HepG2 (cell line): ENCODE results near the gene OGFOD3. TPM values are rescaled to one million over a fixed set of nuclear protein-coding genes. Genes with fewer than 3 reads are reported as not detected.

Experiments used
- ATAC-seq: fragments of 200-7000 bp; cut with Tn5 transposase; 3 replicates; pipeline ENCODE4 v1.9.1; 2020; ENCODE audit warnings: mild to moderate bottlenecking, moderate library complexity
- BruUV-seq: library from RNA; stranded (reverse); fragments of 400-500 nt; replicated peaks from 2 replicates; lab custom pipeline; 2021; lab: Mats Ljungman, UMichigan
- CTCF ChIA-PET: fragments of 300-600 bp; formaldehyde crosslinking; extraction: SDS; loops from one replicate; lab custom pipeline; 2021; ENCODE audit warnings: low total read pairs, inconsistent platforms, low intra/inter-chr PET ratio; lab: Yijun Ruan, JAX
- POLR2A ChIA-PET: fragments of 350-600 bp; sonication (Branson Sonifier 250); formaldehyde crosslinking; loops from one replicate; lab custom pipeline; 2020; ENCODE audit warnings: antibody characterized with exemption, inconsistent platforms; lab: Yijun Ruan, JAX
- DNase-seq: peaks from one replicate; pipeline ENCODE4 v3.0.0-alpha.2; 2015; ENCODE audit warnings: low spot score
- FAIRE-seq: peaks from 3 replicates; lab custom pipeline; 2011; peaks lifted over from hg19 to GRCh38; lab: Jason Lieb, UNC
- H2AFZ ChIP-seq: one replicate; pipeline ENCODE4 v1.6.1; 2011; ENCODE audit warnings: low read length, inconsistent platforms
- H3K27ac ChIP-seq: fragments of 300-600 bp; 3 replicates; pipeline ENCODE4 v1.8.0; 2011; ENCODE audit warnings: mixed run types, mild to moderate bottlenecking, mixed read lengths, low read length, inconsistent platforms; ENCODE audit not compliant: insufficient read depth; ENCODE audit errors: extremely low read length
- H3K27me3 ChIP-seq, 2 experiments: fragments of 200-600 bp in 1 of 2; 2 replicates in 1 of 2; 3 replicates in 1 of 2; pipeline versions ENCODE4 v1.6.0 to v1.8.0; 2011; ENCODE audit warnings: low read length in 2 of 2, mild to moderate bottlenecking in 2 of 2, moderate library complexity in 2 of 2, inconsistent platforms in 1 of 2; ENCODE audit not compliant: insufficient read depth in 2 of 2, control insufficient read depth in 1 of 2
- H3K36me3 ChIP-seq, 2 experiments: fragments of 200-600 bp in 1 of 2; replicated peaks in 1 of 2; 2 replicates in 1 of 2; 3 replicates in 1 of 2; pipeline versions ENCODE4 v1.5.1 to v1.8.0; 2011; ENCODE audit warnings: low read length in 2 of 2, inconsistent platforms in 1 of 2; ENCODE audit not compliant: insufficient read depth in 2 of 2, control insufficient read depth in 1 of 2
- H3K4me1 ChIP-seq: 2 replicates; pipeline ENCODE4 v1.5.1; 2012; ENCODE audit warnings: low read length, inconsistent platforms; ENCODE audit not compliant: insufficient read depth
- H3K4me2 ChIP-seq: 2 replicates; pipeline ENCODE4 v1.6.0; 2011; ENCODE audit warnings: low read depth, low read length, inconsistent platforms
- H3K4me3 ChIP-seq, 3 experiments: fragments of 200-600 bp in 1 of 3; sonication (generic), shearing (Covaris generic) in 1 of 3; replicated peaks in 1 of 3; 2 replicates each; pipeline ENCODE4 v1.5.1; 2011 to 2016; ENCODE audit warnings: low read length in 3 of 3, inconsistent platforms in 2 of 3, low read depth in 2 of 3, mild to moderate bottlenecking in 2 of 3, control low read depth in 1 of 3, mixed read lengths in 1 of 3; ENCODE audit not compliant: insufficient read depth in 1 of 3
- H3K79me2 ChIP-seq: one replicate; pipeline ENCODE4 v1.6.1; 2011; ENCODE audit warnings: low read length, inconsistent platforms; ENCODE audit not compliant: insufficient read depth
- H3K9ac ChIP-seq: 2 replicates; pipeline ENCODE4 v1.6.0; 2011; ENCODE audit warnings: mild to moderate bottlenecking, low read depth, low read length, inconsistent platforms; ENCODE audit not compliant: insufficient read depth
- H3K9me3 ChIP-seq: 2 replicates; pipeline ENCODE4 v1.5.1; 2012; ENCODE audit warnings: mild to moderate bottlenecking, low read length
- H4K20me1 ChIP-seq: 2 replicates; pipeline ENCODE4 v1.6.0; 2011; ENCODE audit warnings: inconsistent platforms, mild to moderate bottlenecking, low read length, moderate library complexity; ENCODE audit not compliant: insufficient read depth
- CBFB ChIP-seq: sonication (generic); formaldehyde crosslinking; IDR thresholded peaks from 2 replicates; pipeline ENCODE4 v1.4.0; 2020; ENCODE audit warnings: missing genetic modification reagents
- DR1 ChIP-seq: sonication (generic); formaldehyde crosslinking; IDR thresholded peaks from 2 replicates; pipeline ENCODE4 v1.8.0; 2021; ENCODE audit warnings: mild to moderate bottlenecking, missing genetic modification reagents, inconsistent platforms
- ZNF816 ChIP-seq: sonication (generic); formaldehyde crosslinking; IDR thresholded peaks from 2 replicates; pipeline ENCODE4 v1.8.0; 2022; ENCODE audit warnings: missing genetic modification reagents, mild to moderate bottlenecking, borderline replicate concordance
- WGBS: methylation state at CpG from one replicate; pipeline ENCODE4 v1.1.6; 2017; ENCODE audit warnings: low lambda C conversion rate; 5-methylcytosine and 5-hydroxymethylcytosine counted together
- in situ Hi-C: cut with HindIII; loops from 2 replicates; pipeline ENCODE4 v1.10.0; 2017; ENCODE audit warnings: low pct_unique_long_range_greater_than_20kb; ENCODE audit not compliant: extremely low pct_ligation_motif_present
- intact Hi-C: fragments of 100-400 bp; cut with micrococcal nuclease; formaldehyde crosslinking; loops from one replicate; pipeline ENCODE4 v1.10.0; 2022; ENCODE audit not compliant: unreplicated experiment
- polyA plus RNA-seq, 8 experiments: library from polyadenylated mRNA; depleted of rRNA in 3 of 8; stranded (reverse) in 7 of 8; unstranded in 1 of 8; fragments of >200 nt; fragmentation: Illumina TruSeq in 4 of 8; extraction: Trizol in 4 of 8; gene quantifications; 2 replicates each; pipeline versions ENCODE4 v1.2.1 to v1.2.3, GENCODE V29; 2011 to 2016; ENCODE audit warnings: low read depth in 4 of 8, missing spikeins in 1 of 8, mixed read lengths in 1 of 8; ENCODE audit not compliant: insufficient read depth in 1 of 8
- total RNA-seq, 5 experiments: library from RNA; depleted of rRNA; stranded (reverse); fragments of >200 nt; fragmentation: Illumina TruSeq; extraction: Trizol; gene quantifications; 2 replicates each; pipeline ENCODE4 v1.2.3, GENCODE V29; 2016; ENCODE audit warnings: low read depth in 1 of 5
- TF ChIP-seq, protein P1 (sequence below): sonication (generic); formaldehyde crosslinking; IDR thresholded peaks from 2 replicates; pipeline ENCODE4 v1.9.0; 2021; ENCODE audit warnings: missing genetic modification reagents, borderline replicate concordance

Gene OGFOD3
- total and polyA plus RNA-seq, 2 of the 13 experiments (the other 11 are each of a cell fraction or from before 2014, with no cell fraction given), result 40.0 to 42.1 TPM

GRCh38 chr17:82429824-82430223 lies 11.4 kb upstream of the OGFOD3 start:
- BruUV-seq, result no TSS peak
- no peak for DNase-seq
- H2AFZ ChIP-seq, result no peak overlapping the region
- FAIRE-seq, result no peak
- no peak for ATAC-seq
- peaks cover 5 to 6% of the 10 kb centered on the region in 2 experiments; a peak in 1 of 5 replicates for H3K36me3 ChIP-seq
- H4K20me1 ChIP-seq, result no peaks in the 10 kb centered on the region; the same call in 1 of the 2 replicates
- CTCF ChIA-PET, result no interaction called here
- H3K27me3 ChIP-seq, result no peaks in the 10 kb centered on the region
- H3K4me2 ChIP-seq, result no peak overlapping the region
- POLR2A ChIA-PET, result no interaction called here
- H3K27ac ChIP-seq, result no peak overlapping the region
- TF ChIP-seq CBFB, result no peak
- H3K4me1 ChIP-seq, result no peaks in the 10 kb centered on the region
- intact Hi-C loops, result no loop called here
- no peaks in the 10 kb centered on the region for H3K79me2 ChIP-seq
- H3K9ac ChIP-seq, result no peak overlapping the region
- H3K9me3 ChIP-seq, result no peaks in the 10 kb centered on the region
- in situ Hi-C loops, result no loop called here
- no peak overlapping the region for H3K4me3 ChIP-seq
- WGBS, result 94% methylated on average over 7 of the region's 7 CpGs

DNA sequence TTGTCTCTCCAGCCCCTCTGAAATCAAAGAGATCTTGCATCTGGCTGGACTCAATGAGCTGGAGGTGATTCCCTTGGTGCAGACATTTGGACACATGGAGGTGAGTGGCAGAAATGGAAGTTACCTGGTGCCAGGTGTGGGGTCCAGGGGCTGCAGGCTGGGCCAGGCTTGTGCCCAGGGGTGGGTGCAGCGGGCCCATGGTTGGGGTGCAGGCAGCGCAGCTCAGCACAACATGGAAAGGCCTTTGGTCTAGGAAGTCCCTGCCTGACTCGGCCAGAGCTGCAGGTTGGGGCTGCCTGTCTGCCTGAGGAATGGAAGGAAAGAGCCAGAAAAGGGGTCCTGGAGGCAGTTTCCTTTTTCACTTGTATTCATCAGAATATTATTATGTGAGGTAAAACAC lies 10.2 kb upstream of the OGFOD3 start:
- H2AFZ ChIP-seq, result no peak overlapping the region
- H3K9ac ChIP-seq, result no peak overlapping the region
- BruUV-seq, result no TSS peak
- no peak for DNase-seq
- H3K27ac ChIP-seq, result no peak overlapping the region
- H3K36me3 ChIP-seq, result peaks cover under 1 to 3% of the 10 kb centered on the region in 2 experiments; a peak in 1 of 5 replicates
- POLR2A ChIA-PET, result no interaction called here
- in situ Hi-C loops (no loop called here), intact Hi-C loops (no loop called here)
- 93% methylated on average over 3 of the region's 3 CpGs for WGBS
- no peaks in the 10 kb centered on the region for H3K9me3 ChIP-seq
- no peak overlapping the region for H3K4me2 ChIP-seq
- TF ChIP-seq DR1 (CRISPR knock-in tag) (0 out of 2 replicates have a peak, but pooled peaks have one; percentile 27), ZNF816 (CRISPR knock-in tag) (no peak)
- TF ChIP-seq, protein P1, sequence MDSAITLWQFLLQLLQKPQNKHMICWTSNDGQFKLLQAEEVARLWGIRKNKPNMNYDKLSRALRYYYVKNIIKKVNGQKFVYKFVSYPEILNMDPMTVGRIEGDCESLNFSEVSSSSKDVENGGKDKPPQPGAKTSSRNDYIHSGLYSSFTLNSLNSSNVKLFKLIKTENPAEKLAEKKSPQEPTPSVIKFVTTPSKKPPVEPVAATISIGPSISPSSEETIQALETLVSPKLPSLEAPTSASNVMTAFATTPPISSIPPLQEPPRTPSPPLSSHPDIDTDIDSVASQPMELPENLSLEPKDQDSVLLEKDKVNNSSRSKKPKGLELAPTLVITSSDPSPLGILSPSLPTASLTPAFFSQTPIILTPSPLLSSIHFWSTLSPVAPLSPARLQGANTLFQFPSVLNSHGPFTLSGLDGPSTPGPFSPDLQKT, result no peak
- no peaks in the 10 kb centered on the region; the same call in 1 of the 2 replicates for H4K20me1 ChIP-seq
- H3K79me2 ChIP-seq, result no peaks in the 10 kb centered on the region
- no peak for ATAC-seq
- FAIRE-seq, result no peak
- no peaks in the 10 kb centered on the region for H3K4me1 ChIP-seq
- H3K4me3 ChIP-seq, result no peak overlapping the region
- CTCF ChIA-PET, result no interaction called here
- H3K27me3 ChIP-seq, result no peaks in the 10 kb centered on the region
